Measurements from ENCODE around the gene INSIG1.

- TF ChIP-seq, protein P1, sequence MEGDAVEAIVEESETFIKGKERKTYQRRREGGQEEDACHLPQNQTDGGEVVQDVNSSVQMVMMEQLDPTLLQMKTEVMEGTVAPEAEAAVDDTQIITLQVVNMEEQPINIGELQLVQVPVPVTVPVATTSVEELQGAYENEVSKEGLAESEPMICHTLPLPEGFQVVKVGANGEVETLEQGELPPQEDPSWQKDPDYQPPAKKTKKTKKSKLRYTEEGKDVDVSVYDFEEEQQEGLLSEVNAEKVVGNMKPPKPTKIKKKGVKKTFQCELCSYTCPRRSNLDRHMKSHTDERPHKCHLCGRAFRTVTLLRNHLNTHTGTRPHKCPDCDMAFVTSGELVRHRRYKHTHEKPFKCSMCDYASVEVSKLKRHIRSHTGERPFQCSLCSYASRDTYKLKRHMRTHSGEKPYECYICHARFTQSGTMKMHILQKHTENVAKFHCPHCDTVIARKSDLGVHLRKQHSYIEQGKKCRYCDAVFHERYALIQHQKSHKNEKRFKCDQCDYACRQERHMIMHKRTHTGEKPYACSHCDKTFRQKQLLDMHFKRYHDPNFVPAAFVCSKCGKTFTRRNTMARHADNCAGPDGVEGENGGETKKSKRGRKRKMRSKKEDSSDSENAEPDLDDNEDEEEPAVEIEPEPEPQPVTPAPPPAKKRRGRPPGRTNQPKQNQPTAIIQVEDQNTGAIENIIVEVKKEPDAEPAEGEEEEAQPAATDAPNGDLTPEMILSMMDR (conservative IDR thresholded peaks at IDR 0.05; ENCODE audit: low read depth in 2 of 2): no peak
- TF ChIP-seq EZH2 (IDR thresholded peaks at IDR 0.05; ENCODE audit: low read depth, unreplicated experiment) (no peak), NANOG (IDR thresholded peaks at IDR 0.05; ENCODE audit: borderline replicate concordance) (no peak), CREB1 (CRISPR knock-in tag; IDR thresholded peaks at IDR 0.05; ENCODE audit: low read depth) (no peak), POLR2AphosphoS5 (IDR thresholded peaks at IDR 0.05; ENCODE audit: low read depth) (no peak), STAT1 (IDR thresholded peaks at IDR 0.05; ENCODE audit: unreplicated experiment) (no peak), REST (IDR thresholded peaks at IDR 0.05; ENCODE audit: unreplicated experiment) (no peak), ZNF114 (CRISPR knock-in tag; IDR thresholded peaks at IDR 0.05) (no peak)
Measured at GRCh38 chr7:155306673-155307470, 9.2 kb downstream of the INSIG1 start.

Measured in GM23338 (cell line).